ENCODE results near the gene SNRPB.

The SNRPB gene

DNA sequence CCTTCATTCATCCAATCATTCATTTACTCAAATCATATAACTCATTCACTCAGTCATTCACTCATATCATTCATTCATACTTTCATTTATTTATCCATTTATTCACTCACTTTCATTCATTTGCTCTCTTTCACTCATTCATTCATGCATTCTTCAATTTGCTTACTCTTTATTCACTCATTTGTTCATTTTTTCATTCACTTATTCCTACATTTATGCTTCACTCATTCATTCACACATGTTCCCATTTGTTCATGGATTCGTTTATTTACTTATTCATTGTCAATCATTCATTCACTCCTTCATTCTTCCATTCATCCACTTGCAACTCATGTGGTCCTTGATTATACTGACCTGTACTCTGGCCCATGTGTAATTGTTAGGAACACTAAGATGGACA, 39.4 kb downstream of the SNRPB start:
- Histone ChIP-seq H3K9me3 (ENCODE audit: insufficient read depth, low read length) (no peaks in the 10 kb centered on the region), H3K36me3 (ENCODE audit: low read length) (no peaks in the 10 kb centered on the region), H3K27me3 (ENCODE audit: low read length) (no peaks in the 10 kb centered on the region), H3K4me2 (ENCODE audit: low read depth, low read length, poor library complexity, severe bottlenecking) (no peak overlapping the region), H3K9ac (ENCODE audit: low read length) (no peak overlapping the region), H2AFZ (ENCODE audit: low read depth, low read length, severe bottlenecking) (no peak overlapping the region), H3K9me2 (replicated peaks; ENCODE audit: insufficient read depth, low read length) (no peaks in the 10 kb centered on the region), H3K4me3 (ENCODE audit: insufficient read depth, low read length, poor library complexity, severe bottlenecking) (no peak overlapping the region), H3K27ac (ENCODE audit: low read depth, low read length) (no peak overlapping the region), H4K20me1 (ENCODE audit: low read depth, low read length) (no peaks in the 10 kb centered on the region), H3K79me2 (ENCODE audit: insufficient read depth, low read length) (no peaks in the 10 kb centered on the region), H3F3A (ENCODE audit: insufficient read depth) (no peaks in the 10 kb centered on the region)
- TF ChIP-seq CTCF (IDR thresholded peaks at IDR 0.05; ENCODE audit: insufficient read depth, low read length, poor library complexity, severe bottlenecking), result no peak
- no peak for TF ChIP-seq EZH2phosphoT487 (conservative IDR thresholded peaks at IDR 0.05; ENCODE audit: low read length)

- no peak overlapping the region for H3K27ac ChIP-seq (ENCODE audit: low read depth, low read length)
- H3K9me2 ChIP-seq (replicated peaks; ENCODE audit: insufficient read depth, low read length), result no peaks in the 10 kb centered on the region
- no peaks in the 10 kb centered on the region for H3K9me3 ChIP-seq (ENCODE audit: insufficient read depth, low read length)
- H4K20me1 ChIP-seq (ENCODE audit: low read depth, low read length), result no peaks in the 10 kb centered on the region
- no peaks in the 10 kb centered on the region for H3K36me3 ChIP-seq (ENCODE audit: low read length)
- H3K9ac ChIP-seq (ENCODE audit: low read length), result no peak overlapping the region
- H3K4me2 ChIP-seq (ENCODE audit: low read depth, low read length, poor library complexity, severe bottlenecking), result no peak overlapping the region
- H2AFZ ChIP-seq (ENCODE audit: low read depth, low read length, severe bottlenecking), result no peak overlapping the region
- H3K27me3 ChIP-seq (ENCODE audit: low read length), result no peaks in the 10 kb centered on the region
- no peak for TF ChIP-seq EZH2phosphoT487 (conservative IDR thresholded peaks at IDR 0.05; ENCODE audit: low read length)
- TF ChIP-seq CTCF (IDR thresholded peaks at IDR 0.05; ENCODE audit: insufficient read depth, low read length, poor library complexity, severe bottlenecking), result no peak
- no peaks in the 10 kb centered on the region for H3F3A ChIP-seq (ENCODE audit: insufficient read depth)
- no peaks in the 10 kb centered on the region for H3K79me2 ChIP-seq (ENCODE audit: insufficient read depth, low read length)
- H3K4me3 ChIP-seq (ENCODE audit: insufficient read depth, low read length, poor library complexity, severe bottlenecking), result no peak overlapping the region
Observed at GRCh38 chr20:2430538-2430937, 40.1 kb downstream of the SNRPB start.

DNA sequence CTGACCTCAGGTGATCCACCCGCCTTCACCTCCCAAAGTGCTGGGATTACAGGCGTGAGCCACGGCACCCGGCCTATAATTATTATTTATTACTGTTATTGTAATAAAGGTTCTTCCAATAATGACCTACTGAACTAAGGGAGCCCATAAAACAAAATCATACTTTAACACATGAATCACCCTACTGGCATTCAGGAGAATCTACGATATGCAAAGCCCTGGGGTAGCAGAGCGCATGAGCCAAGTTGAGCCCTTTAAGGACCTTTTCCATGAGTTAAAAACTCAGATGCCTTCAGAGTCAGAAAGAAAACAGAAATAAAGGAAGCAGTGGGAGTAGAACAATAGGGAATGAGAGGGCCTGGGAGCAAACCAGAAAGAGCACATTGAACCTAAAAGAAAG, 41.5 kb downstream of the SNRPB start:
- no peaks in the 10 kb centered on the region for H4K20me1 ChIP-seq (ENCODE audit: low read depth, low read length)
- TF ChIP-seq CTCF (IDR thresholded peaks at IDR 0.05; ENCODE audit: insufficient read depth, low read length, poor library complexity, severe bottlenecking) (no peak), EZH2phosphoT487 (conservative IDR thresholded peaks at IDR 0.05; ENCODE audit: low read length) (no peak)

More for the DNA sequence above, 41.5 kb downstream of the SNRPB start:
- Histone ChIP-seq H3K9me3 (ENCODE audit: insufficient read depth, low read length) (no peaks in the 10 kb centered on the region), H2AFZ (ENCODE audit: low read depth, low read length, severe bottlenecking) (no peak overlapping the region), H3K27ac (ENCODE audit: low read depth, low read length) (no peak overlapping the region), H3K9ac (ENCODE audit: low read length) (no peak overlapping the region), H3K27me3 (ENCODE audit: low read length) (no peaks in the 10 kb centered on the region), H3K79me2 (ENCODE audit: insufficient read depth, low read length) (no peaks in the 10 kb centered on the region), H3K36me3 (ENCODE audit: low read length) (no peaks in the 10 kb centered on the region), H3K4me3 (ENCODE audit: insufficient read depth, low read length, poor library complexity, severe bottlenecking) (no peak overlapping the region), H3K4me2 (ENCODE audit: low read depth, low read length, poor library complexity, severe bottlenecking) (no peak overlapping the region), H3K9me2 (replicated peaks; ENCODE audit: insufficient read depth, low read length) (no peaks in the 10 kb centered on the region), H3F3A (ENCODE audit: insufficient read depth) (no peaks in the 10 kb centered on the region)

Data from SU-DHL-6 (cell line).